ENCODE data around the gene AGXT. TPM values are rescaled to one million over a fixed set of nuclear protein-coding genes. Genes with fewer than 3 reads are reported as not detected.

The AGXT gene
- total and polyA plus RNA-seq, 2 of the 8 experiments (the other 6 are each of a cell fraction or from before 2014, with no cell fraction given) = 0.03 TPM; not detected in 1

GRCh38 chr2:240905176-240905781, 36.7 kb downstream of the AGXT start:
- H2BK15ac ChIP-seq (ENCODE audit: low read length) = no peak overlapping the region
- CTCF ChIA-PET (ENCODE audit: partially characterized antibody) = interaction anchor here (0.7 to 0.9 kb wide), 2 partner anchors 8 to 44 kb away, joined by 3 read pairs; no protein-coding TSS in a partner anchor
- no peak overlapping the region for H3K4me2 ChIP-seq (ENCODE audit: insufficient read depth in 1 of 2, low read depth in 2 of 2, low read length in 2 of 2)
- no peak overlapping the region for H2BK12ac ChIP-seq (ENCODE audit: low read depth, low read length)
- no peak overlapping the region for H3K14ac ChIP-seq (ENCODE audit: insufficient read length)
- WGBS, 2 experiments (ENCODE audit: extremely low coverage in 1 of 2, insufficient coverage in 1 of 2, insufficient read length in 1 of 2, insufficient replicate concordance in 2 of 2, low coverage in 1 of 2, low lambda C conversion rate in 2 of 2, missing lambda C conversion rate in 1 of 2) = 82% methylated on average over 12 of the region's 13 CpGs; no CpG with 5 or more reads in 1 of the 2 experiments
- H4K91ac ChIP-seq (replicated peaks; ENCODE audit: insufficient read length, low read length) = no peak overlapping the region
- no peaks in the 10 kb centered on the region for H3K36me3 ChIP-seq (ENCODE audit: control insufficient read depth in 2 of 4, insufficient read depth in 4 of 4, low read length in 3 of 4)
- no peaks in the 10 kb centered on the region for H3K79me1 ChIP-seq (ENCODE audit: low read depth, low read length)
- no peaks in the 10 kb centered on the region for H3K4me1 ChIP-seq (replicated peaks in 1 of 4; ENCODE audit: control insufficient read depth in 3 of 4, insufficient read depth in 4 of 4, low read length in 3 of 4)
- H3K27me3 ChIP-seq (replicated peaks in 1 of 4; ENCODE audit: control insufficient read depth in 3 of 4, extremely low read depth in 1 of 4, insufficient read depth in 3 of 4, low read length in 3 of 4) = no peaks in the 10 kb centered on the region
- no peak overlapping the region for H4K5ac ChIP-seq (ENCODE audit: insufficient read length, low read depth, low read length)
- no peak overlapping the region for H3K56ac ChIP-seq (replicated peaks; ENCODE audit: insufficient read length, low read depth, low read length)
- peaks cover 0 to 3% of the 10 kb centered on the region in 2 experiments; a peak in 1 of 4 replicates for H3K9me3 ChIP-seq (ENCODE audit: insufficient read depth in 2 of 2, low read depth in 1 of 2, low read length in 1 of 2)
- H2AK5ac ChIP-seq (ENCODE audit: low read depth, low read length) = no peak overlapping the region
- H3K23me2 ChIP-seq (ENCODE audit: low read depth, low read length) = no peaks in the 10 kb centered on the region
- no peak overlapping the region for H3K9ac ChIP-seq (replicated peaks in 1 of 4; ENCODE audit: extremely low read depth in 1 of 4, low read depth in 3 of 4, low read length in 3 of 4)
- no peak overlapping the region for H3K23ac ChIP-seq (ENCODE audit: insufficient read length)
- H3K18ac ChIP-seq (ENCODE audit: extremely low read depth, low read length) = no peak overlapping the region
- no peak overlapping the region for H3K4me3 ChIP-seq (ENCODE audit: extremely low read depth in 1 of 4, insufficient read depth in 2 of 4, low read depth in 3 of 4, low read length in 4 of 4)
- H2BK20ac ChIP-seq (ENCODE audit: low read length) = no peak overlapping the region
- DNase-seq (ENCODE audit: low read depth in 1 of 2, low spot score in 2 of 2) (no peak), FAIRE-seq (no peak)
- no peak overlapping the region for H2AFZ ChIP-seq (ENCODE audit: low read length)
- POLR2A ChIA-PET (ENCODE audit: partially characterized antibody) = no interaction called here
- H3K4ac ChIP-seq (replicated peaks; ENCODE audit: insufficient read length, low read depth, low read length) = no peak overlapping the region
- no peaks in the 10 kb centered on the region for H3K79me2 ChIP-seq (ENCODE audit: control insufficient read depth in 1 of 2, insufficient read depth in 2 of 2, low read length in 2 of 2)
- 0 out of 2 replicates have a peak overlapping the region, but pooled peaks have one; percentile 25 for H4K8ac ChIP-seq (ENCODE audit: extremely low read depth, insufficient read depth, low read length)
- no peak overlapping the region for H2BK5ac ChIP-seq (ENCODE audit: low read depth, low read length)
- H2BK120ac ChIP-seq (replicated peaks; ENCODE audit: low read depth, low read length) = no peak overlapping the region
- no peak overlapping the region for H3K27ac ChIP-seq (ENCODE audit: low read depth, low read length)
- H4K20me1 ChIP-seq (replicated peaks in 1 of 2; ENCODE audit: control insufficient read depth in 1 of 2, insufficient read depth in 2 of 2, low read length in 2 of 2) = no peaks in the 10 kb centered on the region

Data from H1 (cell line).